Measurements from ENCODE around the gene IFT122. TPM values are rescaled to one million over a fixed set of nuclear protein-coding genes. Genes with fewer than 3 reads are reported as not detected.

IFT122 gene
- total and polyA plus RNA-seq, 3 donors from 2014 or later: 125 to 218 (median 168) TPM

GRCh38 chr3:129530251-129530791 is 90.3 kb downstream of the IFT122 start:
- no peak overlapping the region for H3K4me3 ChIP-seq
- WGBS, 2 donors: 35 to 46% methylated on average over 6 of the region's 6 CpGs
- TF ChIP-seq POLR2A (IDR thresholded peaks at IDR 0.05): no peak
- no peak for TF ChIP-seq CTCF (IDR thresholded peaks at IDR 0.05)
- no peak overlapping the region for H3K27ac ChIP-seq
- H3K27me3 ChIP-seq: no peaks in the 10 kb centered on the region
- no peaks in the 10 kb centered on the region for H3K4me1 ChIP-seq
- no peaks in the 10 kb centered on the region for H3K9me3 ChIP-seq
- no peak for DNase-seq
- no peaks in the 10 kb centered on the region for H3K36me3 ChIP-seq (ENCODE audit: low read depth, missing control alignments)
- intact Hi-C loops (cut with DNase I; ENCODE audit: low total_unique reads): no loop called here

- no peaks in the 10 kb centered on the region for H3K27me3 ChIP-seq
- TF ChIP-seq CTCF (IDR thresholded peaks at IDR 0.05) (no peak), POLR2A (IDR thresholded peaks at IDR 0.05) (no peak)
- WGBS, 2 donors: 95 to 98% methylated on average over 12 to 13 of the region's 13 CpGs
- DNase-seq: no peak
- H3K4me1 ChIP-seq: peaks cover 1% of the 10 kb centered on the region
- intact Hi-C loops (cut with DNase I; ENCODE audit: low total_unique reads): no loop called here
- H3K4me3 ChIP-seq: no peak overlapping the region
- H3K9me3 ChIP-seq: no peaks in the 10 kb centered on the region
- no peak overlapping the region for H3K27ac ChIP-seq
- H3K36me3 ChIP-seq (ENCODE audit: low read depth, missing control alignments): no peaks in the 10 kb centered on the region
Measured at GRCh38 chr3:129530821-129531220, 90.8 kb downstream of the IFT122 start.

- no peaks in the 10 kb centered on the region for H3K36me3 ChIP-seq (ENCODE audit: low read depth, missing control alignments)
- H3K4me1 ChIP-seq: peaks cover 6% of the 10 kb centered on the region
- 92 to 97% methylated on average over 10 to 11 of the region's 11 CpGs for WGBS, 2 donors
- no peak overlapping the region for H3K27ac ChIP-seq
- no peaks in the 10 kb centered on the region for H3K27me3 ChIP-seq
- no peak overlapping the region for H3K4me3 ChIP-seq
- intact Hi-C loops (cut with DNase I; ENCODE audit: low total_unique reads): no loop called here
- no peaks in the 10 kb centered on the region for H3K9me3 ChIP-seq
- no peak for DNase-seq
- TF ChIP-seq POLR2A (IDR thresholded peaks at IDR 0.05) (no peak), CTCF (IDR thresholded peaks at IDR 0.05) (no peak)
Measured at GRCh38 chr3:129531699-129532098, 91.7 kb downstream of the IFT122 start.

- H3K4me3 ChIP-seq: no peak overlapping the region
- DNase-seq: no peak
- no peaks in the 10 kb centered on the region for H3K27me3 ChIP-seq
- no peak overlapping the region for H3K27ac ChIP-seq
- H3K9me3 ChIP-seq: no peaks in the 10 kb centered on the region
- 98% methylated on average over 12 to 20 of the region's 20 CpGs for WGBS, 2 donors
- TF ChIP-seq CTCF (IDR thresholded peaks at IDR 0.05): no peak
- no peak for TF ChIP-seq POLR2A (IDR thresholded peaks at IDR 0.05)
- H3K4me1 ChIP-seq: peaks cover 6% of the 10 kb centered on the region
- H3K36me3 ChIP-seq (ENCODE audit: low read depth, missing control alignments): no peaks in the 10 kb centered on the region
- intact Hi-C loops (cut with DNase I; ENCODE audit: low total_unique reads): no loop called here
Measured at GRCh38 chr3:129532261-129532660, 92.2 kb downstream of the IFT122 start.

GRCh38 chr3:129533406-129533805 is 93.4 kb downstream of the IFT122 start:
- peaks cover 6% of the 10 kb centered on the region for H3K4me1 ChIP-seq
- H3K36me3 ChIP-seq (ENCODE audit: low read depth, missing control alignments): no peaks in the 10 kb centered on the region
- 96 to 97% methylated on average over 10 to 16 of the region's 16 CpGs for WGBS, 2 donors
- no peaks in the 10 kb centered on the region for H3K27me3 ChIP-seq
- H3K27ac ChIP-seq: no peak overlapping the region
- H3K4me3 ChIP-seq: no peak overlapping the region
- no peak for DNase-seq
- H3K9me3 ChIP-seq: no peaks in the 10 kb centered on the region
- intact Hi-C loops (cut with DNase I; ENCODE audit: low total_unique reads): no loop called here
- no peak for TF ChIP-seq POLR2A (IDR thresholded peaks at IDR 0.05)
- no peak for TF ChIP-seq CTCF (IDR thresholded peaks at IDR 0.05)

Data from testis (tissue), 3 donors.